ENCODE results near the gene COP1. TPM values are rescaled to one million over a fixed set of nuclear protein-coding genes. Genes with fewer than 3 reads are reported as not detected.

Gene COP1
- total RNA-seq, 1 donor from 2014 or later, result 37.0 TPM

DNA sequence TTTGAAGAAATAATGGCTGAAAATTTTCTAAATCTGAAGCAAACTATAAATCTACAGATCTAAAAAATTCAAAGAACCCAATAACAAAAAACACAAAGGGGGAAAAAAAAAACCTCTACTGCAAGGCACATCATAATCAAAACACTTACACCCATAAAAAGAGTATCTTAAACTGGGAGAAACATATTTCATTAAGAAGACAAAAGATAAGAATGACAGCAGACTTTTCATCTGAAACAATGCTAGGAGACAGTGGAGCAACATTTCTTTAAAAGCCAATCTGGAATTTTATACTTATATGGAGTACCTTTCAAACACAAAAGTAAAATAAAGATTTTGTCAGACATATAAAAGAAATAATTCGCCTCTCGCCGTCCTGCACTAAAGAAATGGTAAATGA is 49.1 kb downstream of the COP1 start:
- Mint-ChIP-seq H3K27me3 (ENCODE audit: low read depth) (no peaks in the 10 kb centered on the region), H3K36me3 (ENCODE audit: low read depth) (peaks cover 26% of the 10 kb centered on the region), H3K4me1 (ENCODE audit: low read depth) (no peaks in the 10 kb centered on the region), H3K27ac (ENCODE audit: unreplicated experiment) (no peak overlapping the region), H3K9me3 (ENCODE audit: low read depth) (peaks cover 19% of the 10 kb centered on the region), H3K4me3 (ENCODE audit: unreplicated experiment) (no peak overlapping the region)
- TF ChIP-seq, protein P1, sequence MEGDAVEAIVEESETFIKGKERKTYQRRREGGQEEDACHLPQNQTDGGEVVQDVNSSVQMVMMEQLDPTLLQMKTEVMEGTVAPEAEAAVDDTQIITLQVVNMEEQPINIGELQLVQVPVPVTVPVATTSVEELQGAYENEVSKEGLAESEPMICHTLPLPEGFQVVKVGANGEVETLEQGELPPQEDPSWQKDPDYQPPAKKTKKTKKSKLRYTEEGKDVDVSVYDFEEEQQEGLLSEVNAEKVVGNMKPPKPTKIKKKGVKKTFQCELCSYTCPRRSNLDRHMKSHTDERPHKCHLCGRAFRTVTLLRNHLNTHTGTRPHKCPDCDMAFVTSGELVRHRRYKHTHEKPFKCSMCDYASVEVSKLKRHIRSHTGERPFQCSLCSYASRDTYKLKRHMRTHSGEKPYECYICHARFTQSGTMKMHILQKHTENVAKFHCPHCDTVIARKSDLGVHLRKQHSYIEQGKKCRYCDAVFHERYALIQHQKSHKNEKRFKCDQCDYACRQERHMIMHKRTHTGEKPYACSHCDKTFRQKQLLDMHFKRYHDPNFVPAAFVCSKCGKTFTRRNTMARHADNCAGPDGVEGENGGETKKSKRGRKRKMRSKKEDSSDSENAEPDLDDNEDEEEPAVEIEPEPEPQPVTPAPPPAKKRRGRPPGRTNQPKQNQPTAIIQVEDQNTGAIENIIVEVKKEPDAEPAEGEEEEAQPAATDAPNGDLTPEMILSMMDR (IDR thresholded peaks at IDR 0.05), result no peak
- no peak for DNase-seq (ENCODE audit: low spot score)

DNA sequence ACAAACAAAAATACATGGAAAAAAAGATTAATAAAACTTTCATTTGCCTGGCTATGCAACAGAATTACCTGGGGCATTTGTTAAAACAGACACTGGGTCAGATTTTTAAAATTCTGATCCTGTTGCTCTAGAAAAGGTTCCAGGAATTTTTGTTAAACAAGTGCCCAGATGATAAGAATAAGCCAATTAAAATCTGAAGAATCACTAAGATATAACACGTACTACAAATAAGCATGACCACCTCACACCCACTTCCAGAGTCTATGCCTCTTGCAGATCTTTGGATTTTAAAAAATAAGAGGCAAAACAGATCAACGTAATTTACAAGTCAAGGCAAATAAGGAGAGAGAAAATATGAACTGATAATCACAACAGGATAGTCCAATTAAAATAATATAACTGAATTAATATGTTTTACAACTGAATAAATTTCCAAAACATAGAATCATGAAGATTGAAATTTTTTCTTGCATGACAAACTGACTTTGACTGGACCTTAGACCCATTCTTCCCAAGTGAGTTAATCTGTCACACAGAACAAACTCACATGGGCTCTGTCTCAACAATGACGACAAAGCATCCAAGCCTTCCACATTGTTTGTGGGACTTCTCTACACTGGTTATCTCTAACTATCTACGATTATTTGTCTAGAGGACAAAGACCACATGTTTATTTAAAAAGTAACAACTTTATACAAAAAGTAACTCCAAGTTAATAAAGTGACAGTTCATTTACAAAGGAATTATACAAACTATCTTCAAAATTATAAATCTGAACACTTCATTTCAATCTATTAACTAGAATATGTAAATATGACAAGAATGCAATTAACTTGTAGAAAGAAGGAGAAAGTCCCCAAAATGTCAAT is 56.9 kb downstream of the COP1 start:
- no peaks in the 10 kb centered on the region for H3K27me3 Mint-ChIP-seq (ENCODE audit: low read depth)

DNA sequence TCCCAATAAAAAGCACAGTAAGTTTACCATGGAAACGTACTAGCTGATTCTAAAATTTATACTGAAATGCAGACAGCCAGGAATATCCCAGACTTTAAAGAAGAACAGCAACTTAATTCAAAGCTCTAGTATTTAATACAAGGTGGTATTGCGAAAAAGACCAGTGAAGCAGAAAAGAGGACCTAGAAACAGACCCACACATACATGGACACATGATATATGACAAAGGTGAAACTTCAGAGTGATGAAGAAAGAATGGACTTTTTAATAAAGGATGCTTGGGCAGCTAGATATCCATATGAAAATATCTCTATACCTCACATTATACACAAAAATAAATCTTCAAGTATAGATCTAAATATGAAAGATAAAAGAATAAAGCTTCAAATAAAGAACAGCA is 62.6 kb downstream of the COP1 start:
- peaks cover 13% of the 10 kb centered on the region for H3K4me1 Mint-ChIP-seq (ENCODE audit: low read depth)
- DNase-seq (ENCODE audit: low spot score), result no peak
- no peak overlapping the region for H3K4me3 Mint-ChIP-seq (ENCODE audit: unreplicated experiment)
- H3K27ac Mint-ChIP-seq (ENCODE audit: unreplicated experiment), result no peak overlapping the region
- H3K27me3 Mint-ChIP-seq (ENCODE audit: low read depth), result no peaks in the 10 kb centered on the region
- peaks cover 18% of the 10 kb centered on the region for H3K36me3 Mint-ChIP-seq (ENCODE audit: low read depth)
- H3K9me3 Mint-ChIP-seq (ENCODE audit: low read depth), result no peaks in the 10 kb centered on the region
- TF ChIP-seq, protein P1 (IDR thresholded peaks at IDR 0.05), result no peak

More for the DNA sequence above, 56.9 kb downstream of the COP1 start:
- no peaks in the 10 kb centered on the region for H3K9me3 Mint-ChIP-seq (ENCODE audit: low read depth)
- TF ChIP-seq, protein P1 (IDR thresholded peaks at IDR 0.05), result no peak
- no peak overlapping the region for H3K4me3 Mint-ChIP-seq (ENCODE audit: unreplicated experiment)
- no peak overlapping the region for H3K27ac Mint-ChIP-seq (ENCODE audit: unreplicated experiment)
- H3K36me3 Mint-ChIP-seq (ENCODE audit: low read depth), result peaks cover 12% of the 10 kb centered on the region
- peaks cover 10% of the 10 kb centered on the region for H3K4me1 Mint-ChIP-seq (ENCODE audit: low read depth)
- no peak for DNase-seq (ENCODE audit: low spot score)

DNA sequence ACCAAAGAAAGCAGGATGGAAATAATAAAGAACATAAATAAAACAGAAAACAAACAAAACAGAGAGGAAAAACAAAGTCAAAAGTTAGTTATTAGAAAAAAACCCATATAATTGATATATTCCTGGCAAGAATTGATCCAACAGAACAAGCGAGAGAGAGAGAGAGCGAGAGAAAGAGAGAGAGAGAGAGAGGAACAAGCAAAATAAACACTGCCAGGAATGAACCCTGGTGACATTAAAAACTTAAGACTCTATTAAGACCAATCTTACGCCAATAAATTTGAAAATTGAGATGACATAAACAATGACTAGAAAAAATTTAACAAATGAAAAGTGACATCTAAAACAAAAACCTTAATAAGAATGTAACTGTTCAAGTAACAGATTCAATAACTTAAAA is 64.1 kb downstream of the COP1 start:
- no peaks in the 10 kb centered on the region for H3K9me3 Mint-ChIP-seq (ENCODE audit: low read depth)
- no peak overlapping the region for H3K27ac Mint-ChIP-seq (ENCODE audit: unreplicated experiment)
- peaks cover 18% of the 10 kb centered on the region for H3K36me3 Mint-ChIP-seq (ENCODE audit: low read depth)
- no peaks in the 10 kb centered on the region for H3K27me3 Mint-ChIP-seq (ENCODE audit: low read depth)
- peaks cover 10% of the 10 kb centered on the region for H3K4me1 Mint-ChIP-seq (ENCODE audit: low read depth)
- DNase-seq (ENCODE audit: low spot score), result no peak
- H3K4me3 Mint-ChIP-seq (ENCODE audit: unreplicated experiment), result no peak overlapping the region
- TF ChIP-seq, protein P1 (IDR thresholded peaks at IDR 0.05), result no peak

DNA sequence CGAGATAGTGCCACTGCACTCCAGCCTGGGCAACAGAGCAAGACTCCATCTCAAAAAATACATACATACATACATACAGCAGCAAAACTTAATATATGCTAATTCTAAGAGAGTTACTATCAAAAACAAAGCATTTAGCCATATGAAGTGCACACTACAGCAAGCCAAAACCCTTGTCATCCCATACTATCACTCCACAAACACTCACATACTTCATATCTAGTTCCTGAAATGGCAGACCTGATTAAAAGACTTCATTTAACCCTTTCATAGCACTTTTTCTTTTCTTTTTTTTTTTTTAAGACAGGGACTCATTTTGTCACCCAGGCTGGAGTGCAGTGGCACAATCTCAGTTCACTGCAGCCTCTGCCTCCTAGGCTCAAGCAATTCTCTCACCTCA is 65.6 kb downstream of the COP1 start:
- Mint-ChIP-seq H3K4me1 (ENCODE audit: low read depth) (peaks cover 18% of the 10 kb centered on the region), H3K4me3 (ENCODE audit: unreplicated experiment) (no peak overlapping the region), H3K9me3 (ENCODE audit: low read depth) (no peaks in the 10 kb centered on the region), H3K27ac (ENCODE audit: unreplicated experiment) (no peak overlapping the region), H3K27me3 (ENCODE audit: low read depth) (no peaks in the 10 kb centered on the region), H3K36me3 (ENCODE audit: low read depth) (peaks cover 12% of the 10 kb centered on the region)
- TF ChIP-seq, protein P1 (IDR thresholded peaks at IDR 0.05), result no peak
- no peak for DNase-seq (ENCODE audit: low spot score)
